Ishikawa (cell line): ENCODE results near the gene PIR.

Experiments
- CEBPB ChIP-seq: IDR thresholded peaks from 2 replicates; pipeline ENCODE4 v1.6.1; 2012
- CREB1 ChIP-seq: IDR thresholded peaks from 2 replicates; pipeline ENCODE4 v1.6.1; 2012; ENCODE audit warnings: low read depth
- EP300 ChIP-seq: IDR thresholded peaks from 2 replicates; pipeline ENCODE4 v1.6.1; 2012; ENCODE audit warnings: borderline replicate concordance
- FOXM1 ChIP-seq: IDR thresholded peaks from 2 replicates; pipeline ENCODE4 v1.6.1; 2012; ENCODE audit warnings: low read depth, borderline replicate concordance
- NFIC ChIP-seq: IDR thresholded peaks from 2 replicates; pipeline ENCODE4 v1.6.1; 2012

DNA sequence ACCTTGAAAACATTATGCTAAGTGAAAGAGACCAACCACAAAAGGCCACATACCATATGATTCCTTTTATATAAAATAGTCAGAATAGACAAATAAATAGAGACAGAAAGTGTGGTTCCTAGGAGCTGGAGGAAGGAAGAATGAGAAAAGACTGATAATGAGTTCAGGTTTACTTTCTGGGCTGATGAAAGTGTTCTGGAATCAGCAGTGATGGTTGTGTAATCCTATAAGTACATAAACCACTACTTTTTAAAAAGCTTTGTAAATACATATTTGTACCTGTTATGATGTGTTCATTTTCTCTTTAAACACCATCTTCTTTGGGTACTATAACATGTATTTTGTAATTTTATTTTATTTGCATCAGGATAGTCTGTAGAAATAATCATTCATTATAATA is 20.6 kb downstream of the PIR start:
- no peak for TF ChIP-seq FOXM1
- no peak for TF ChIP-seq CEBPB
- no peak for TF ChIP-seq EP300
- no peak for TF ChIP-seq NFIC
- TF ChIP-seq CREB1, result no peak
